Activated CD8-positive, alpha-beta T cell treated with anti-CD3 and anti-CD28 coated beads, Interleukin-2, amount 10 ng/mL, durations not matched to agents 7 days and 5 days (primary cell): Measurements from ENCODE around the gene TTC4. TPM values are rescaled to one million over a fixed set of nuclear protein-coding genes. Genes with fewer than 3 reads are reported as not detected.

ENCODE experiments used
- ATAC-seq: fragments of 150-1000 bp; cut with Tn5 transposase; one replicate; pipeline ENCODE4 v1.10.0; 2021; ENCODE audit warnings: moderate library complexity
- CTCF ChIA-PET: fragments of 350-600 bp; sonication (Branson Sonifier 250); formaldehyde crosslinking; loops from one replicate; lab custom pipeline; 2021; ENCODE audit warnings: antibody characterized with exemption; lab: Charles Lee
- POLR2A ChIA-PET: fragments of 350-600 bp; sonication (Branson Sonifier 250); formaldehyde crosslinking; loops from one replicate; lab custom pipeline; 2021; ENCODE audit warnings: antibody characterized with exemption; lab: Charles Lee
- DNase-seq: peaks from one replicate; pipeline ENCODE4 v3.0.0-alpha.2; 2020
- H3K27ac Mint-ChIP-seq: one replicate; pipeline ENCODE4 v1.8.0; 2021; ENCODE audit warnings: mild to moderate bottlenecking, mixed read lengths
- H3K27me3 Mint-ChIP-seq: one replicate; pipeline ENCODE4 v1.8.0; 2021; ENCODE audit warnings: low read depth, mixed read lengths
- H3K36me3 Mint-ChIP-seq: one replicate; pipeline ENCODE4 v1.8.0; 2021; ENCODE audit warnings: low read depth, mixed read lengths
- H3K4me1 Mint-ChIP-seq: one replicate; pipeline ENCODE4 v1.8.0; 2021; ENCODE audit warnings: low read depth, mixed read lengths
- H3K4me3 Mint-ChIP-seq: one replicate; pipeline ENCODE4 v1.8.0; 2021; ENCODE audit warnings: mild to moderate bottlenecking, mixed read lengths
- H3K9me3 Mint-ChIP-seq: one replicate; pipeline ENCODE4 v1.8.0; 2022; ENCODE audit warnings: mixed read lengths; ENCODE audit not compliant: insufficient read depth
- total RNA-seq, 2 experiments: library from RNA; stranded (reverse); gene quantifications; one replicate each; pipeline ENCODE4 v1.2.3, GENCODE V29; 2021

The TTC4 gene
- total RNA-seq, 2 experiments from 2014 or later, result 18.8 to 21.6 TPM

- Mint-ChIP-seq H3K27ac (no peak overlapping the region), H3K4me3 (no peak overlapping the region), H3K27me3 (no peaks in the 10 kb centered on the region), H3K36me3 (peaks cover 4% of the 10 kb centered on the region), H3K4me1 (no peaks in the 10 kb centered on the region), H3K9me3 (no peaks in the 10 kb centered on the region)
- DNase-seq, result no peak
- POLR2A ChIA-PET, result interaction anchor here (0.9 kb wide), 2 partner anchors 46 to 50 kb away, joined by 3 to 4 read pairs; no protein-coding TSS in a partner anchor
- ATAC-seq, result no peak
- CTCF ChIA-PET, result no interaction called here
These were observed 35.8 kb downstream of the TTC4 start for GRCh38 chr1:54751426-54751825.

DNA sequence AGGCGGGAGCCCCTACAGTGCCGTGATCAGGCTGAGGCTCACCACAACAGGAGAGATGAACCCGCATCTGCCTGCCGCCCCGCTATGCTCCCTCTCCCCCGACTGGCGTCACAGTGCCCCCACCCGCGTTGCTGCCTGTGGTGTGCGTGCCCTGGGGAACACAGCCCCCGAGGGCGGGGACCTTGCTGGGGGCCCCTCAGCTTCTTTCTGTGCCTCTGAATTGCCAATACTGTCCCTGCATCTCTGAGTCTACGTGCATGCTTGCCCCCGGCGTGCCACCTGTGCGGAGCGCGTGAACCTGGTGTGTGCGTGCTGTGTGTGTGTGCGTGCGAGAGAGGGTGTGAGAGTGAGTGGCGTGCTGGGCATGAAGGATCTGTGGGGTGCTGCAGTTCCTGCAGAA is 38.4 kb downstream of the TTC4 start:
- POLR2A ChIA-PET, result no interaction called here
- Mint-ChIP-seq H3K36me3 (peaks cover 8% of the 10 kb centered on the region), H3K4me3 (no peak overlapping the region), H3K9me3 (no peaks in the 10 kb centered on the region), H3K4me1 (no peaks in the 10 kb centered on the region), H3K27ac (no peak overlapping the region), H3K27me3 (no peaks in the 10 kb centered on the region)
- ATAC-seq, result no peak
- CTCF ChIA-PET, result no interaction called here
- no peak for DNase-seq

DNA sequence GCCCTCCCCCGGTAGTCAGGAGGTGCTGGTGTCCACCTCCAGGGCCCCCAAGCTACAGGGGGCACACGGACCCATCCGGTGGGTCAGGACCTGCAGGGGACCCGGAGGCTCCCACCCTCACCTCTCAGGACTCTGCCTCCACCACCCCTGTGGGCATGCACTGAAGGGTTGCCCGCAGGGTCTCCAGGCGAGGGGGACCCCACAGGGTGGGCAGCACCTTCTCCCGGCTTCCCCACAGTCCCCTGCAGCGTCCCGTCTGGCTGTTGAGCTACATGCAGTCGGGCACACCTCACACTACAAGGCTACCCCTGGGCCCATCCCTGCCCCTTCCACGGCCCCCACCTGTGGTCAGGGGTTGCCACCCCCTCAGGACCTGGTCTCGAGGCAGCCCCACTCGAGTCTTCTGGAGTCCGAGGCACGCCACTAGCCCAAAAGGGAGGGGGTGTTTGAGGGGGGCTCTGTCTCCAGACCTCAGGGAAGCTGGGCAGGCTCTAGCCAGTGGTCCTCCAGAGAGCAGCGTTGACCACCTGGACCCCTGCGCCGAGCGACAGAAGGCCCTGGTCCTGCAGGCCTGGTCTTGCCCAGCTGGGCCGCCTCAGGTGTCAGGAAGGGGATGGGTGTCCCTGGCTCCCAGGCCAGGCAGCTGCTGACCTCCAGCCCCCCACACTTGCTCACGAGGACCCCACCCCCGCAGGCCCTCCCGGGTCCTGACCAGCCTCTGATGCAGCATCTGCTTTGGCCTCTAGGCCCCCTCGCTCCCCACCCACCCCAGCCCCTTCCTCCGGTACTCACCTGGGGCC is 39.0 kb downstream of the TTC4 start:
- Mint-ChIP-seq H3K36me3 (peaks cover 8% of the 10 kb centered on the region), H3K9me3 (no peaks in the 10 kb centered on the region), H3K4me3 (no peak overlapping the region), H3K27me3 (no peaks in the 10 kb centered on the region), H3K4me1 (no peaks in the 10 kb centered on the region), H3K27ac (no peak overlapping the region)
- ChIA-PET POLR2A (no interaction called here), CTCF (interaction anchor here (0.5 kb wide), 1 partner anchor 1033 kb away, joined by 3 read pairs; no protein-coding TSS in a partner anchor)
- ATAC-seq (no peak), DNase-seq (no peak)

DNA sequence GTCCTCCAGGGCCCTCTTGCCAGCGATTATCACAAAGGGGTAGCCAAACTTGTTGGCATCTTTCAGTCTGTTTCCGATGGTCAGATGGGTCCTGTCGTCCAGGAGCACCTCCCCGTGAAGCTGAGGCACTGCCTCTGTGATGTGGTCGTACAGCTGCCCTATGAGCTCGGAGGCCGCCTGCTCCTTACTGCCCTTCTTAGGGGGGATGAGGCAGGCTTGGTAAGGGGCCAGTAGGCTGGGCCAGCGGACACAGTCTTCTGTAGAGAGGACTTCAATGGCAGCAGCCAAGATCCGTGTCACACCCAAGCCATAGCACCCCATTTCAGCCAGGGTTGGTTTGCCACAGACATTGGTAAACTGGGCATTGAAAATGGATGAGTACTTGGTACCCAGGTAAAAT is 42.2 kb downstream of the TTC4 start:
- ATAC-seq (no peak), DNase-seq (no peak)
- ChIA-PET CTCF (no interaction called here), POLR2A (no interaction called here)
- no peak overlapping the region for H3K27ac Mint-ChIP-seq
- H3K4me1 Mint-ChIP-seq, result peaks cover under 1% of the 10 kb centered on the region
- no peak overlapping the region for H3K4me3 Mint-ChIP-seq
- H3K36me3 Mint-ChIP-seq, result peaks cover 8% of the 10 kb centered on the region
- H3K27me3 Mint-ChIP-seq, result no peaks in the 10 kb centered on the region
- H3K9me3 Mint-ChIP-seq, result no peaks in the 10 kb centered on the region

DNA sequence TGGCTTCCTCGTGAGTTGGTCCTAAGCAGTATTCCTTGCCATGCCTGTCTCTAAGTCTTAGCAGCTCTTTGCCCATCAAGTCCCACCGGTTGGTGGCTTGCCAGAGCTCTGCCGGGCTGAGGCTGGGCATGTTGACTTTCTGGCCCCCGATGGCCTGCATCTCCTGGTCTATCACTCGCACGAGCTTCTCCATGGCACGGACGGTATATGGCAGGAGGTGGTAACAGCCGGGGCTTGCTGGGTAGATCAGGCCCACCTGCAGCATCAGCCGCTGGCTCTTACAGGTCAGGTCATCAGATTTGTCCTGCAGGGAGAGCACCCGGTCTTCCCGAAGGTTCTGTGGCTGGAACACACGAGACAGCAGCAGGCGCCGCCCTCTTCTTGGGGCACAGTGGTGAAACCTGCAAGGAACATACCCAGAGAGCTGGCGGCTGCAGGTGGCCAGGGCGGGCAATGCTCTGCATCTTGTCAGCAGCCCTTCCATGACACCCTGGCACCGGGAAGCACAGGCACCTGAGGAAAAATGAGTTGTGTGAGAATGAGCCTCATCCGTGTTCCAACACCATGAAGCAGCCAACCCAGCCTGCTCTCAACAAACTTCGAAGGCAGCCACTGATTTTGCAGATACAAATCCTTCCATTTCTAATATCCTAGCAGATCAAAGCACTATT is 43.2 kb downstream of the TTC4 start:
- ChIA-PET CTCF (no interaction called here), POLR2A (no interaction called here)
- Mint-ChIP-seq H3K27ac (no peak overlapping the region), H3K27me3 (no peaks in the 10 kb centered on the region), H3K9me3 (no peaks in the 10 kb centered on the region), H3K36me3 (peaks cover 8% of the 10 kb centered on the region), H3K4me3 (no peak overlapping the region), H3K4me1 (peaks cover 8% of the 10 kb centered on the region)
- no peak for DNase-seq
- ATAC-seq, result no peak

DNA sequence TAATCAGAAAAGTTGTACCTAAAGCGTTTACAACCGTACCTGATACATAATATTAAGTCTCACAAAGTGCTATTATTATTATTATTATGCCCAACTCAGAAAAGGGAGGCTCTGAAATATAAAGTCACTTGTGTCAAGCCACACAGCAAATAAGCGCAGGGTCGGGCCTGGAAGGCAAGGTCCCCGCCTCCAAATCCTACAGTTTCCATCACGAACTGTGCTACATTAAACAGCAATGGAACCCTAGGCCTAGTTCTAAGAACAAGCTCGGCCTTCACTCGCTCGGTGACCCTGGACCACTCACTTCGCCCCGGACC is 48.1 kb downstream of the TTC4 start:
- Mint-ChIP-seq H3K9me3 (no peaks in the 10 kb centered on the region), H3K27me3 (no peaks in the 10 kb centered on the region), H3K27ac (peak overlapping the region; percentile 93), H3K4me3 (peak overlapping the region; percentile 94), H3K4me1 (peaks cover 18% of the 10 kb centered on the region), H3K36me3 (no peaks in the 10 kb centered on the region)
- ATAC-seq, result peak; percentile 4
- ChIA-PET POLR2A (interaction anchor here (1.1 kb wide), 1 partner anchor 37 kb away, joined by 3 read pairs; the partner anchor contains the start of gene TTC22), CTCF (interaction anchor here (1.6 to 1.9 kb wide), 2 partner anchors 37 to 46 kb away, joined by 3 to 10 read pairs; partner anchors contain the start of gene TTC22)
- DNase-seq, result peak; percentile 31

DNA sequence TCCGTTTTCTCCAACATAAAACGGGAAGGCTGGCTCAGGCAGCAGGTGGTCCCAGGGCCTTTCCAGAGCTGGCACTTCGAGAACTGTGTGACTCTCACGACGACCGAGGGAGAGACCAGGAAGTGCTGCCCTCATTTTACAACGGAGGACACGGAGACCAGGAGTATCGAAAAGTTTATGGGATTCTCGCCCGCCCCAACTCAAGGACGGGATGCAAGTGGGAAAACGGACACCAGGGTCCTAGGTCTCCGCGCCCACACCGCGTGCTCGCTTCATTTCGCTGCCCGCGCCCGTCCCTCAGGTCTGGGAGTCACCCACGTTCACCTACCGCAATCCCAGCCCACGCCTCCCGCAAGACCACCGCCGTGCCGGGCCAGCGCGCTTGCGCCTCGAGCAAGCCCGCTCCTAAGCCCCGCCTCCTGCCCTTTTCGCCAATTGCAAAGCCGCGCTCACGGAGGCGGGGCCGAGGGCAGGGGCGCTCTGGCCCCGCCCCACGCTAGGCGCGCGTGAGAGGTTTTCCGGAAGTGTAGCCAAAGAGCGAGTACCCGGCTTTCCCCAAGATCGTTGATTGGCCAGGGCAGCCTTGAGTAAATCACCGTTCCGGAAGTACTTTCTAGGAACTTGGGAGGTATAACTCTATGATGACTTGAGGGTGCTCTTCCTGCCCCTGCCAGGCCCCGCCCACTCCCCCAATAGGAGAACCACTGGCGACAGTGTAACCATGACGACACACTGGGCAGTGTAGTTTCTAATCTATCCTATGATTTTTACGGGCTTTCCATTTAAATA is 48.7 kb downstream of the TTC4 start, which contains the start of gene PARS2:
Gene PARS2, minus strand, starts transcription at position 391 of the 789 bp plus-strand sequence. CDS start 5,362 bp downstream, outside the sequence.
- Mint-ChIP-seq H3K9me3 (no peaks in the 10 kb centered on the region), H3K4me1 (peaks cover 18% of the 10 kb centered on the region), H3K27ac (peak within 1 kb of the TSS; percentile 93), H3K27me3 (no peaks in the 10 kb centered on the region), H3K36me3 (no peaks in the 10 kb centered on the region), H3K4me3 (peak within 1 kb of the TSS; percentile 94)
- POLR2A ChIA-PET, result no interaction called here
- ATAC-seq, result peak; percentile 96
- peak; percentile 97 for DNase-seq
- CTCF ChIA-PET, result interaction anchor here (5.3 kb wide), 1 partner anchor 37 kb away, joined by 31 read pairs; the partner anchor contains the start of gene TTC22

DNA sequence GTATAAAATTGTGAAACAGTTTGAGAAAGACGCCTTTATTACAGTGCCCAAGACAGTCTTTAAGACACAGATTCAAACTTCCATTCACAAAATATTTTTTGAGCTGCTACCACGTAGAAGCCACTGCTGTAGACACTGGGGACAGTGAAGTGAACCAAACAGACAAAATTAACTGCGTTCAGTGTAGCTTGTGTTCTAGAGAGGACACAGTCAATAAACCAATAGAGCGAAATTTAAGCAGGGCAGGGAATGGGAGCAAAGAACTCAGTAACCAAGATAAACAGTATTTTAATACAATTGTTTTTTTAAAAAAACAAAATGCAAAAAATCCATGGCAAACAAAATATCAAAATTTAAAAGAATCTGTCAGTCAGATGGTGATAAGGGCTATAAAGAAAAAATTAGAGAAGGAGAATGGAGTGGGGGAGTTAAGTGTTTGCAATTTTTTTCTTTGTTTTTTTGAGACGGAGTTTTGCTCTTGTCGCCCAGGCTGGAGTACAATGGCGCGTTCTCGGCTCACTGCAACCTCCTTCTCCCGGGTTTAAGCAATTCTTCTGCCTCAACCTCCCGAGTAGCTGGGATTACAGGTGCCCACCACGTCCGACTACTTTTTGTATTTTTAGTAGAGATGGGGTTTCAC is 49.4 kb downstream of the TTC4 start:
- POLR2A ChIA-PET, result no interaction called here
- ATAC-seq (peak; percentile 40), DNase-seq (no peak)
- H3K4me3 Mint-ChIP-seq, result peak overlapping the region; percentile 94
- H3K27ac Mint-ChIP-seq, result peak overlapping the region; percentile 93
- CTCF ChIA-PET, result interaction anchor here (0.7 to 5.3 kb wide), 3 partner anchors 9 to 45 kb away, joined by 3 to 31 read pairs (median 4); partner anchors contain the start of gene TTC22
- H3K9me3 Mint-ChIP-seq, result no peaks in the 10 kb centered on the region
- H3K36me3 Mint-ChIP-seq, result no peaks in the 10 kb centered on the region
- peaks cover 18% of the 10 kb centered on the region for H3K4me1 Mint-ChIP-seq
- H3K27me3 Mint-ChIP-seq, result no peaks in the 10 kb centered on the region

DNA sequence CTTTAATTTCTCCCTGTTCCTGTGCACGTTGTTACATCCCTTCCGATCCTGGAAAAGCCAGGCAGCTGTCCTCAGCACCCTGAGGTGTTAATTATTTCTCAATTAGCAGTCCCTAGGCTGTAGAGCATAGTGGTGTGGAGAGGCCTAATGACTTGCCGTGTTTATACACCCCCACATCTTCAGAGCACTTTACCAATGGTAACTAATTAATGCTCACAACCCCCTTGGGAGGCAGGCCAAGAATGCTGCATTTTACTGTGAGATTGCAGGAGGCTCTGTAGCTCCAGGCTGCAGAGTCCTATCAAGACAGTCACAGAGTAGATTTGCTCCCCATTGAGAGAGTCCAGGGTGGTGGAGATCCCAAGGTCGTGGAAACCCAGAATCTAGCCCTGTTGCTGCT is 51.1 kb downstream of the TTC4 start:
- DNase-seq (no peak), ATAC-seq (no peak)
- Mint-ChIP-seq H3K36me3 (no peaks in the 10 kb centered on the region), H3K27me3 (no peaks in the 10 kb centered on the region), H3K27ac (no peak overlapping the region), H3K9me3 (no peaks in the 10 kb centered on the region), H3K4me1 (peaks cover 18% of the 10 kb centered on the region), H3K4me3 (no peak overlapping the region)
- ChIA-PET POLR2A (no interaction called here), CTCF (interaction anchor here (1.2 to 5.3 kb wide), 2 partner anchors 34 to 40 kb away, joined by 4 to 31 read pairs; partner anchors contain the start of gene TTC22)

DNA sequence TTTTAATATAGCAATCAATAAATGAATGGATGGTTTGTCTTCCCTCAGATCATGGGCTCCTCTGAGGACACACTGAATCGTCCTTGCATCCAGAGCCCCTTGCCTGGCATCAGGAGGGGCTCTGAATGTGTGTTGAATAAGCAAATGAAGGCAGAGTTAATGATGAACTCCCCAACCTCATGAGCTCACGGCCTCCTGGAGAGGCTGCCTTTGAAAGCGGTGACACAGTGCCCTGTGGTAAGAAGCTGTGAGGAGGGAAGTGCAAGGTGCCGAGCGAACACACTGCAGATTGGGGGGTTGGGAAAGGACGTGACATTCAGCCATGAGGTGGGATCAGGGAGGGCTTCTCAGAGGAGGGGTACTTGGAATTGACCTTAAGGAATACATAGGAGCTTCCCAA is 51.9 kb downstream of the TTC4 start:
- ATAC-seq, result no peak
- ChIA-PET POLR2A (no interaction called here), CTCF (interaction anchor here (0.6 to 5.3 kb wide), 2 partner anchors 33 to 229 kb away, joined by 3 to 31 read pairs; partner anchors contain the start of gene TTC22)
- Mint-ChIP-seq H3K4me1 (peaks cover 18% of the 10 kb centered on the region), H3K9me3 (no peaks in the 10 kb centered on the region), H3K27me3 (no peaks in the 10 kb centered on the region), H3K4me3 (no peak overlapping the region), H3K27ac (no peak overlapping the region), H3K36me3 (no peaks in the 10 kb centered on the region)
- DNase-seq, result no peak

DNA sequence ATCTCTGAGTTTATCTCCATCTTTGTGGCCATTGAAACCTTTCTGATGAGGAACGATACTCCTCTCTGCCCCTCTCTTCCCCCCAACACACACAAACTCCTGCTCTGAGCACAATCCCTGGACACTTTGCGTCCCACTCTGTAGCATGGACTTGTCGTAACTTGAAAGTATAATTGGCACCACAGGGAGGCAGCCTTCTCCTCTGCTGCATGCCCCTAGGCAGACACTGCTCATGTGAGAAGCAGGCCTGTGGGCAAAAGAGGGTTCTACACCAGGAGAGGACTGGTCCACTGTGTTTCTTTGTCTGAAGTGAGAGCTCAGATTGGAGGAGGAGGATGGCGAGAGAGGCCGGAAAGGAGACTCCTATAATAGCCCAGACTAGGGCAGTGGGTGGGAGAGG is 52.4 kb downstream of the TTC4 start:
- Mint-ChIP-seq H3K36me3 (no peaks in the 10 kb centered on the region), H3K9me3 (no peaks in the 10 kb centered on the region), H3K4me1 (peaks cover 15% of the 10 kb centered on the region), H3K27me3 (no peaks in the 10 kb centered on the region), H3K4me3 (no peak overlapping the region), H3K27ac (no peak overlapping the region)
- ATAC-seq (no peak), DNase-seq (no peak)
- ChIA-PET CTCF (interaction anchor here (5.3 kb wide), 1 partner anchor 33 kb away, joined by 31 read pairs; the partner anchor contains the start of gene TTC22), POLR2A (no interaction called here)
